NCI-H146 treated with DMSO at 0.1 percent for 48 hours (cell line): ENCODE measurements around the gene ACAD11.
A peak's percentile ranks its signal among the peaks of the same experiment; 100 is the strongest.
"Not testable (repeated sequence)": the region's sequence is repeated elsewhere in the genome, so short reads cannot be mapped to it uniquely, and the experiment has no call there.

Source experiments
- DNase-seq: peaks from one replicate; lab custom pipeline; 2025; ENCODE audit not compliant: unreplicated experiment; lab: John Stamatoyannopoulos, UW

Gene ACAD11

GRCh38 chr3:132606085-132606484, 53.5 kb downstream of the ACAD11 start:
- DNase-seq = no peak

GRCh38 chr3:132605374-132605792, 54.2 kb downstream of the ACAD11 start:
- no peak for DNase-seq

- DNase-seq = not testable (repeated sequence)
Measured at GRCh38 chr3:132600614-132601013, 59.0 kb downstream of the ACAD11 start.

GRCh38 chr3:132598181-132598580, 61.4 kb downstream of the ACAD11 start:
- DNase-seq = no peak

GRCh38 chr3:132597660-132598059, 61.9 kb downstream of the ACAD11 start:
- no peak for DNase-seq

- DNase-seq = no peak
Measured at GRCh38 chr3:132596816-132597433, 62.7 kb downstream of the ACAD11 start, which contains the start of gene ACKR4. Gene ACKR4 (plus strand): TSS chr3:132597270. CDS start chr3:132600398, 3,128 bp downstream.

GRCh38 chr3:132596326-132596725, 63.3 kb downstream of the ACAD11 start:
- no peak for DNase-seq

- DNase-seq = no peak
Measured at GRCh38 chr3:132595014-132595413, 64.6 kb downstream of the ACAD11 start.

GRCh38 chr3:132594498-132594897, 65.1 kb downstream of the ACAD11 start:
- no peak for DNase-seq

- no peak for DNase-seq
Measured at GRCh38 chr3:132593947-132594323, 65.7 kb downstream of the ACAD11 start.

- DNase-seq = no peak
Measured at GRCh38 chr3:132593241-132593946, 66.2 kb downstream of the ACAD11 start.

- no peak for DNase-seq
Measured at GRCh38 chr3:132592216-132592615, 67.4 kb downstream of the ACAD11 start.

- DNase-seq = no peak
Measured at GRCh38 chr3:132587401-132587800, 72.2 kb downstream of the ACAD11 start.

GRCh38 chr3:132573797-132574211, 85.8 kb downstream of the ACAD11 start:
- DNase-seq = no peak

- no peak for DNase-seq
Measured at GRCh38 chr3:132570016-132570415, 89.6 kb downstream of the ACAD11 start.

GRCh38 chr3:132569580-132569979, 90.0 kb downstream of the ACAD11 start:
- DNase-seq = no peak

GRCh38 chr3:132569153-132569552, 90.5 kb downstream of the ACAD11 start:
- DNase-seq = no peak

- no peak for DNase-seq
Measured at GRCh38 chr3:132568422-132568821, 91.2 kb downstream of the ACAD11 start.

GRCh38 chr3:132564070-132564465, 95.5 kb downstream of the ACAD11 start:
- DNase-seq = no peak

- no peak for DNase-seq
Measured at GRCh38 chr3:132563420-132564069, 96.1 kb downstream of the ACAD11 start.

- DNase-seq = peak; percentile 47
Measured at GRCh38 chr3:132561003-132561402, 98.6 kb downstream of the ACAD11 start.

- no peak for DNase-seq
Measured at GRCh38 chr3:132556508-132557159, 103.0 kb downstream of the ACAD11 start.
